AG09309 (cell line): ENCODE measurements around the gene OBSCN.

Experiments used
- DNase-seq: peaks from one replicate; pipeline ENCODE4 v3.0.0-alpha.2; 2010; ENCODE audit warnings: low read depth
- H3K4me3 ChIP-seq: 2 replicates; pipeline ENCODE4 v1.5.1; 2011; ENCODE audit warnings: mild to moderate bottlenecking, low read depth, low read length, moderate library complexity; ENCODE audit not compliant: control insufficient read depth
- TF ChIP-seq, protein P1 (sequence below): IDR thresholded peaks from 2 replicates; pipeline ENCODE4 v1.5.1; 2011; ENCODE audit warnings: mild to moderate bottlenecking, low read depth, low read length, inconsistent platforms; ENCODE audit not compliant: insufficient read depth, control insufficient read depth; ENCODE audit errors: missing control alignments

OBSCN gene

GRCh38 chr1:228295981-228296380, 88.1 kb downstream of the OBSCN start:
- no peak overlapping the region for H3K4me3 ChIP-seq
- TF ChIP-seq, protein P1, sequence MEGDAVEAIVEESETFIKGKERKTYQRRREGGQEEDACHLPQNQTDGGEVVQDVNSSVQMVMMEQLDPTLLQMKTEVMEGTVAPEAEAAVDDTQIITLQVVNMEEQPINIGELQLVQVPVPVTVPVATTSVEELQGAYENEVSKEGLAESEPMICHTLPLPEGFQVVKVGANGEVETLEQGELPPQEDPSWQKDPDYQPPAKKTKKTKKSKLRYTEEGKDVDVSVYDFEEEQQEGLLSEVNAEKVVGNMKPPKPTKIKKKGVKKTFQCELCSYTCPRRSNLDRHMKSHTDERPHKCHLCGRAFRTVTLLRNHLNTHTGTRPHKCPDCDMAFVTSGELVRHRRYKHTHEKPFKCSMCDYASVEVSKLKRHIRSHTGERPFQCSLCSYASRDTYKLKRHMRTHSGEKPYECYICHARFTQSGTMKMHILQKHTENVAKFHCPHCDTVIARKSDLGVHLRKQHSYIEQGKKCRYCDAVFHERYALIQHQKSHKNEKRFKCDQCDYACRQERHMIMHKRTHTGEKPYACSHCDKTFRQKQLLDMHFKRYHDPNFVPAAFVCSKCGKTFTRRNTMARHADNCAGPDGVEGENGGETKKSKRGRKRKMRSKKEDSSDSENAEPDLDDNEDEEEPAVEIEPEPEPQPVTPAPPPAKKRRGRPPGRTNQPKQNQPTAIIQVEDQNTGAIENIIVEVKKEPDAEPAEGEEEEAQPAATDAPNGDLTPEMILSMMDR: no peak
- no peak for DNase-seq

- DNase-seq: no peak
- H3K4me3 ChIP-seq: no peak overlapping the region
- TF ChIP-seq, protein P1: no peak
Observed at GRCh38 chr1:228297242-228297641, 89.4 kb downstream of the OBSCN start.

- TF ChIP-seq, protein P1: no peak
- no peak overlapping the region for H3K4me3 ChIP-seq
- DNase-seq: no peak
Observed at GRCh38 chr1:228297822-228298221, 90.0 kb downstream of the OBSCN start.

DNA sequence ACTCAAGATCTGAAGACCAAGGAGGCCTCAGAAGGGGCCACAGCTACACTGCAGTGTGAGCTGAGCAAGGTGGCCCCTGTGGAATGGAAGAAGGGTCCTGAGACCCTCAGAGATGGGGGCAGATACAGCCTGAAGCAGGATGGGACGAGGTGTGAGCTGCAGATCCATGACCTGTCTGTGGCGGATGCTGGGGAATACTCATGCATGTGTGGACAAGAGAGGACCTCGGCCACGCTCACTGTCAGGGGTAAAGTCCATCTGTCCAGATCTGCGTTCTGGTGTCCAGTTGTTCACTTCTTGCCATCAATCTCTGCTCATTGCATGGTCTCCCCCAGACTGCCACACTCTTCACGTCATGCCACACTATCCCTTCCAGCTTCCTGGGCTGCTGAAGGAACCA, 90.6 kb downstream of the OBSCN start:
- no peak for DNase-seq
- TF ChIP-seq, protein P1: no peak
- no peak overlapping the region for H3K4me3 ChIP-seq

DNA sequence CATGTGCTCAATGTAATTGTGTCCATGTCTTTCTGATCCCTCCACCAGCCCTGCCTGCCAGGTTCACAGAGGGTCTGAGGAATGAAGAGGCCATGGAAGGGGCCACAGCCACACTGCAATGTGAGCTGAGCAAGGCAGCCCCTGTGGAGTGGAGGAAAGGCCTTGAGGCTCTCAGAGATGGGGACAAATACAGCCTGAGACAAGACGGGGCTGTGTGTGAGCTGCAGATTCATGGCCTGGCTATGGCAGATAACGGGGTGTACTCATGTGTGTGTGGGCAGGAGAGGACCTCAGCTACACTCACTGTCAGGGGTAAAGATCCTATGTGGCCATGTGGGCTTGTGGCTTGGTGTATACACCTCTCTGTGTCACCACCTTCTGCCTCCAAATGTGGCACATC, 91.4 kb downstream of the OBSCN start:
- no peak for DNase-seq
- TF ChIP-seq, protein P1: no peak
- no peak overlapping the region for H3K4me3 ChIP-seq

GRCh38 chr1:228299901-228300300, 92.1 kb downstream of the OBSCN start:
- no peak overlapping the region for H3K4me3 ChIP-seq
- TF ChIP-seq, protein P1: no peak
- DNase-seq: no peak

DNA sequence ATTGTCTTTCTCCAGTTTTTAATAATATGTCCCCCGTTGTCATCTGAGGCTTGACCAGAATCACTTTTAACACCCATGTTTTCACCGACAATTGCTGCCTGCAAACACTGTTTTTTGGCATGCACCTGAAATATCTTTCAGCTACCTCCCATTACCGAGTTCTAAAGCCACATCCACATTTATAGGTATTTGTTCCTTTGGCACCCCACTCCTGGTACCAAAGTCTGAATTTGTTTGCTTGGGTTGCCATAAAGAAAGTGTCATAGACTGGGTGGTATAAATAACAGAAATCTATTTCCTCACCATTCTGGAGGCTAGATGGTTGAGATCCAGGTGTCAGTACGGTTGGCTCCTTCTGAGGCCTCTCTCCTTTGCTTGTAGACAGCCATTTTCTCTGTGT, 94.2 kb downstream of the OBSCN start:
- TF ChIP-seq, protein P1: no peak
- DNase-seq: no peak
- H3K4me3 ChIP-seq: no peak overlapping the region
